ENCODE data around the gene U2AF2. TPM values are rescaled to one million over a fixed set of nuclear protein-coding genes. Genes with fewer than 3 reads are reported as not detected.

U2AF2 gene
- total RNA-seq, 1 experiment from 2014 or later, result 139 TPM

DNA sequence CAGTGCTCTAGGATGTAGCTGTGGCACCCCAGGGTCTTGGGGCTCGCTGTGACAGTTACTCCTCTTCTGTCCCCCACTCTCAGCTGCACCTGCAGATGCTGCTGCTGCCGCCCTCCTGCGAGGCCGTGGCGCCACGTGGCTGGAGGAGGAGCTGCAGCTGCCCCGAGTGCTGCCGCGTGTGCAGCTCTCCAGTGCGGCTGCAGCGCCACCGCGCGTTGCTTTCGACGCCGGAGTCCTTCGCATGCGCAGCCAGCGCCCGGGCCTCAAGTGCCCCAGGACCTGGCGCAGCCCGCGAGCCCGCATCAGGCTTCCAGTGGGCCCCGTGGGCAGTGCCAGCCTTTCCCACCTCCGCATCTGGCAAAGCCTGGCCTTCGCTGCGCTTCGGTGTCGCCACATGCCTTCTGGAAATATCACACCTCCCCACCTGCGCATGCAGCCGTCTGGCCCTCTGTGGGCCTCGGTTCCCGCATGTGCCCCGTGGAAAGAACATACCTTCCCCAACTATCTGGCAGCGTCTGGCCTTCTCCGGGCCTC, 14.7 kb upstream of the U2AF2 start:
- in situ Hi-C loops (cut with HindIII; ENCODE audit: low pct_unique_long_range_greater_than_20kb, low sequenced_read_pairs), result no loop called here
- peak; percentile 72 for DNase-seq (ENCODE audit: low read depth, low spot score)

DNA sequence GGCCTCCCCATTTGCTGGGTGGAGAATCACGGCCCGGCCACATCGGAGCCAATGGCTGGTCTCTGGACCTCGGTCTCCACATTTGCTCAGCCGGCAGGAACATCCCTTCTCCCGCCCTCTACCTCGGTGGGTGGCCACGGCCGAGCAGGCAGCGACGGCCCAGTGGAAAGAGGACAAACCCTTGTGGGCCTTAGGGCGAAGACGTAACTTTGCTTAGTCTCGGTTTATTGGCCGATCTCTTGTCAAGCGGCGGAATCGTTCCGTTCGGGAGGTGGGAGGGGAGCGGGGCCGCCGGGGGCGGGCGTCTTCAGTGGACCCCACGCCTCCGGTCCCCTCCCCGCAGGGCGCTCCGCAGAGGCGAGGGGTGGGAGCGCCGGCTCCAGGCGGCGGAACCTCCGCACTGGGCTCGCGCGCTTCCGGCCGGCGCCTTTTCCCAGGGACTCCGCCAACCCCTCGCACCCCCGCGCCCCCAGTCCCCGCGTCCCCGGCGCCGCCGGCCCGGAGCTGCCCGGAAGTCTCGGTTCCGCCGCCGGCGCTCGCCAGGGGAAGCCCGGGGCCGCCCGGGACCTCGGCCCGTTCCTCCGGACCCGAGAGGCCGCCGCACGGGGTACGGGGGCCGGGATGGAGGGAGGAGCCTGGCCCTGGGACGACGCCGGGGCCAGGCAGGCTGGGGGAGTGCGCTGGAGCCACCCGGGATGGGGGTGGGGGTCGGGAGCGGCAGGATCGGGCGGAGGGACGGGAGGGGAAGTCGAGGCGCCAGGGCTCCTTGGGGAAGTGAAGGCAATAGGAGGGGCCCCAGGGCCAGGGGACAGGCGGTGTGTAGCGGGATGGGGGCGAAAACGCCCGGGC, 14.0 kb upstream of the U2AF2 start, which contains the start of gene ZNF580:
Gene ZNF580, plus strand, starts transcription at position 426 of the 849 bp plus-strand sequence. CDS start 1,507 bp downstream, outside the sequence.
- peak; percentile 51 for DNase-seq (ENCODE audit: low read depth, low spot score)
- in situ Hi-C loops (cut with HindIII; ENCODE audit: low pct_unique_long_range_greater_than_20kb, low sequenced_read_pairs), result no loop called here

DNA sequence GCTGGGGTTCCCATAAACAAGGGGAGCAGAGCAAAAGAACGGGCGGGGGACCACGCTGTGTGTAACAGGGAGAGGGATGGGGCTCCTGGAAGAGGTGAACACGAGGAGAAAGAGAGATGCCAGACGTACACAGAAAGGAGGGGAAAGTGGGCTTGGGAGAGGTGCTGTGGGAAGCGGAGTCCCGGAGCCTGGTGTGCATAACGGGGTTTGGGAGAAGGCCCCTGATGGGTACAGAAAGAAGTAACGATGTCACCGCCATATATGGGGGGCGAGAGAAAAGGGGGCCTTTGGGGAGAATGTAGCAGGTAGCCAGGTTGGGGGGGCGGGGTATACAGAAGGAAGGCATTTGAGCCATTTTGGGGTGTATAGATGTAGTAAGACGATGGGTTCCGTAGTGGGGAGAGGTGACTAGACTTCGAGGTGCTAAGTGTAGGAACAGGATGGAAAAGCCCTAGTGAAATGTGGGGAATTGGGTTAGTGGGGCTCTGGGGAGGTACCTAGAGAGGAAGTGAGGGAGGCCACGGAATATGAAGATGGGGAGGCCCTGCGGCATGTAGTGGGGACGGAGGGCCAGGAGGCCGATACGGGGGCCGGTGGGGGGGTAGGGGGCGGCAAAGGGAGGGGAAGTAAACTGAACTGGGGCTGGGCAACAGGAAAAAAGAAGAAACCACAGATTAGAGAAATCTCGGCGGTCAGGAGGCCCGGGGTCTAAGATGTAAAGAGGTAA, 13.2 kb upstream of the U2AF2 start:
- DNase-seq (ENCODE audit: low read depth, low spot score), result peak; percentile 22
- in situ Hi-C loops (cut with HindIII; ENCODE audit: low pct_unique_long_range_greater_than_20kb, low sequenced_read_pairs), result no loop called here

DNA sequence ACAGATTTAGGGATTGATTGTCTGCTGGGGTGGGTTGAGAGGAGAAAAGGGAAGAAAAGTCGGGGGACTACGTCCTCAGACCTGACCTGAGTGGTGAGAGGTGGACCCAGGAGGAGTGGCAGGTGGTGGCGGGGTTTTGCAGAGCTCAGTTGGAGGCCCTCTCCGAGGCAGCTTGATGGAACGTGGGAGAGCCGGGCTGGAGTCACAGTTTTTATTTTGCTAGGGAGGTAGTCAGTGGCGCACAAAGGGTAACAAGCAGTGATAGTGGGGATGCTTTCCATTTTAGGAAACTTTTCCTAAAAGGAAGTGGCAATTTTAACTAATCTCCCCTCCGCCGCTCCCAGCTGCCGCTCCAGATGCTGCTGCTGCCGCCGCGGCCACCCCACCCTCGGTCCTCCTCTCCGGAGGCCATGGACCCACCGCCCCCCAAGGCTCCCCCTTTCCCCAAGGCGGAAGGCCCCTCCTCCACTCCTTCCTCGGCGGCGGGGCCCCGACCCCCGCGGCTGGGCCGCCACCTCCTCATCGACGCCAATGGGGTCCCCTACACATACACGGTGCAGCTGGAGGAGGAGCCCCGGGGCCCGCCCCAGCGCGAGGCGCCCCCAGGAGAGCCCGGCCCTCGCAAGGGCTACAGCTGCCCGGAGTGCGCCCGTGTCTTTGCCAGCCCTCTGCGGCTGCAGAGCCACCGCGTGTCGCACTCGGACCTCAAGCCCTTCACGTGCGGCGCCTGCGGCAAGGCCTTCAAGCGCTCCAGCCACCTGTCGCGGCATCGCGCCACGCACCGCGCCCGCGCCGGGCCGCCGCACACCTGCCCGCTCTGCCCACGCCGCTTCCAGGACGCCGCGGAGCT, 12.5 kb upstream of the U2AF2 start:
- in situ Hi-C loops (cut with HindIII; ENCODE audit: low pct_unique_long_range_greater_than_20kb, low sequenced_read_pairs), result no loop called here
- no peak for DNase-seq (ENCODE audit: low read depth, low spot score)

DNA sequence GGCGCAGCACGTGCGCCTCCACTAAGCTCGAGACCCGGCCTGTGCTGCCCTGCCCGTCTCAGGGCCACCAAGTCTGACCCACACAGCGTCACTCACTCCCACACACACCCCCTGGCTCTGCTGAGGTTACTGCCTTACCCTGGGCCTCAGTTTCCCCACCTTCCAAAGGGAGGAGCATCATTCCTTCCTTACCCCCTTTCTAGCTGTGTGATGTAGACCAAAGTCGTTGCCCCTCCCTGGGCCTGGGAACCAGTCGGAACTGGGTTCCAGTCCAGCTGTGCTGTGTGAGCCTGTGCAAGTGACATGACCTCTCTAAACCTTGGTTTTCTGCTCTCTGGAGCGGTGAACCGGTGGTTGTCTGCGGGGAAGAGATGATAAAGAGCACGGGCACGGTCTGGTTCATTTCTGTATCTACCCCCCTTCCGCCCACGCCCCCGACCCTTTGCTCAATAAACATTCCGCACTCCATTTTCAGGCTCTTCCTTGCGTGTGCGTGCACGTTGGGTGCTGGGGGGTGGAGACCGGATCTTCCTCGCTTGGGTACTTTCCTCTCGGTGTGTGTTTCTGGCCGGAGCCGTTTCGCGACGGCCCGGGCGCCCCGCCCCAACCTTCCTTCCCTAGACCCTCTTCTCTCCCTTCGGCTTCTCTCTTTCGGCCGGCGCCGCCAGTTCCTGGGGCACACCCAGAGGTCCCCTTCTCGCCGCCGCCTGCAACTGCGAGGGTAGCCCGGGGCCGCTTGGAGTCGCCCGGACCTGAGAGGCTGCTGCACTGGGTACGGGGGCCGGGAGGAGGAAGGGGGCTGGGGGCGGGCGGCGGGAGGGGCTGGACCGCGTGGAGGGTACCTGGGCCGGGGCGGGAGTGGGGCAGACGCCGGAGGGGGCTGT, 11.6 kb upstream of the U2AF2 start, which contains the start of gene ZNF581:
Gene ZNF581, plus strand, starts transcription at position 647 of the 884 bp plus-strand sequence. CDS start 923 bp downstream, outside the sequence.
- in situ Hi-C loops (cut with HindIII; ENCODE audit: low pct_unique_long_range_greater_than_20kb, low sequenced_read_pairs), result no loop called here
- DNase-seq (ENCODE audit: low read depth, low spot score), result peak; percentile 70

DNA sequence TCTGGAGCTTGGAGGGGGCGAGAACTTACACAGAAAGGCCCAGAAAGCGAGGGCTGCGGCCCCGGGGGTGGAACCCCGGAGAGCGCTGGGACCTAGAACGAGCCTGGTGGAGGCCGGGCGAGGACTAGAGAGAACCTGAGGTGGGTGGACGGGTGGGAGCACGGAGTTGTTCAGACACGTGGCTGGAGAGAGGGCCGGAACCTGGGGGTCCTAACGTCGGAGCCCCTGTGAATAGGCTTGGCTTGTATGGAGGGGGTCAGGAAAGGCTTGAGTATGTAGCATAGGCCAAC, 11.0 kb upstream of the U2AF2 start:
- no peak for DNase-seq (ENCODE audit: low read depth, low spot score)
- in situ Hi-C loops (cut with HindIII; ENCODE audit: low pct_unique_long_range_greater_than_20kb, low sequenced_read_pairs), result no loop called here

DNA sequence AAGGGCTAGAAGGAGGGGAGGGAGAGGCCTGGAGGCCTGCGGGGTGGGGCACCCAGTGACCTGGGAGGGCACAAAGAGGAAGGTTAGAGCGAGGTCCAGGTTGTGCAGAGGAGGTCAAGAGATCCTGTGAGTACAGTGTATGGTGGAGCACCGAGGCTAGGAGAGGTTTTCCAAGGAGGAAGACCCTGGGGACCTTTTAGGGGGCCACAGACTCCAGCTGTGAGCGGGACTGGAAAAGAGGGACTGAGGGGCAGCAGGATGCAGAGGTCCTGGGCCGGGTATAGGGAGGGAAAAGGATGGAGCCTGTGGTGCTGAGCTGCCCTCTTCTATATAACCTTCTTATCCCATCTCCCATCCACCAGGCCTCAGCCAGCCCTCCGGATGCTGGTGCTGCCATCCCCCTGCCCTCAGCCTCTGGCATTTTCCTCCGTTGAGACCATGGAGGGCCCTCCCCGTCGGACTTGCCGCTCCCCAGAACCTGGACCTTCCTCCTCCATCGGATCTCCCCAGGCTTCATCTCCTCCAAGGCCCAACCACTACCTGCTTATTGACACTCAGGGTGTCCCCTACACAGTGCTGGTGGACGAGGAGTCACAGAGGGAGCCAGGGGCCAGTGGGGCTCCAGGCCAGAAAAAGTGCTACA, 10.5 kb upstream of the U2AF2 start:
- no peak for DNase-seq (ENCODE audit: low read depth, low spot score)
- in situ Hi-C loops (cut with HindIII; ENCODE audit: low pct_unique_long_range_greater_than_20kb, low sequenced_read_pairs), result no loop called here

DNA sequence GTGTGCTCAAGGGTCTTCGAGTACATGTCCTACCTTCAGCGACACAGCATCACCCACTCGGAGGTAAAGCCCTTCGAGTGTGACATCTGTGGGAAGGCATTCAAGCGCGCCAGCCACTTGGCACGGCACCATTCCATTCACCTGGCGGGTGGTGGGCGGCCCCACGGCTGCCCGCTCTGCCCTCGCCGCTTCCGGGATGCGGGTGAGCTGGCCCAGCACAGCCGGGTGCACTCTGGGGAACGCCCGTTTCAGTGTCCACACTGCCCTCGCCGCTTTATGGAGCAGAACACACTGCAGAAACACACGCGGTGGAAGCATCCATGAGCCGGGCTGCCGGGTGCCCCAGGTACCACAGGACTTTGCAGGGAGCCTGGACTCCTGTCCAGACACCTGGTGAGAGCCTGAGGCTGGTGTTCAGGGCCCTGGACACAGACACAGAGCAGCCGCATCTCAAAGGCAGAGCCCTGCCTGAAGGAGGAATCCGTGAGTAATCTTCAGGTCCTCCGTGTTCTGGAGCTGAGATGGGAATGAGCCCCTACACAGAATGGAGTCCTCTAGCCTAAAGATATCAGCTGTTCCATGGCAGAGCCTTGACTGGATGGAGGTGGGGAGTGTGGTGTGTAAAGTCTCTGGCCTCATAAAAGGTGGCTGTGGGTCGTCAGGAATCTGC, 9.9 kb upstream of the U2AF2 start:
- in situ Hi-C loops (cut with HindIII; ENCODE audit: low pct_unique_long_range_greater_than_20kb, low sequenced_read_pairs), result no loop called here

DNA sequence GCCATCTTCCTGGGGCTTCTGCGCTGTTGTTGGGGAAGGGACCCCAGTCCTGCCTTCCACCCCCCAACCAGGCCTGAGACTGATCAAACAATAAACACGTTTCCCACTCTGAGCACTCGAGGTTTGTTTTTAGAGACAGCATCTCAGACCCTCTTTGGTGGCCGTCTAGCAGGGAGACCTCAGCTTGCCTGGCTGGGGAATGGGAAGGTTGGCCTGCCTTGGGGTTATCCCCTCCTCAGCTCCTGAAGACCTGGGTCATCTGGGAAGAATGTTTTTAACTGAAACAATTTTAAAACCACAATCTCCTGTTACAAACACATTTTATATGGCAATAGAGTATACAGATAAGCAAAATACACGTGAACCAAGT, 9.3 kb upstream of the U2AF2 start:
- in situ Hi-C loops (cut with HindIII; ENCODE audit: low pct_unique_long_range_greater_than_20kb, low sequenced_read_pairs), result no loop called here
- no peak for DNase-seq (ENCODE audit: low read depth, low spot score)

More for the DNA sequence above, 9.9 kb upstream of the U2AF2 start:
- no peak for DNase-seq (ENCODE audit: low read depth, low spot score)

DNA sequence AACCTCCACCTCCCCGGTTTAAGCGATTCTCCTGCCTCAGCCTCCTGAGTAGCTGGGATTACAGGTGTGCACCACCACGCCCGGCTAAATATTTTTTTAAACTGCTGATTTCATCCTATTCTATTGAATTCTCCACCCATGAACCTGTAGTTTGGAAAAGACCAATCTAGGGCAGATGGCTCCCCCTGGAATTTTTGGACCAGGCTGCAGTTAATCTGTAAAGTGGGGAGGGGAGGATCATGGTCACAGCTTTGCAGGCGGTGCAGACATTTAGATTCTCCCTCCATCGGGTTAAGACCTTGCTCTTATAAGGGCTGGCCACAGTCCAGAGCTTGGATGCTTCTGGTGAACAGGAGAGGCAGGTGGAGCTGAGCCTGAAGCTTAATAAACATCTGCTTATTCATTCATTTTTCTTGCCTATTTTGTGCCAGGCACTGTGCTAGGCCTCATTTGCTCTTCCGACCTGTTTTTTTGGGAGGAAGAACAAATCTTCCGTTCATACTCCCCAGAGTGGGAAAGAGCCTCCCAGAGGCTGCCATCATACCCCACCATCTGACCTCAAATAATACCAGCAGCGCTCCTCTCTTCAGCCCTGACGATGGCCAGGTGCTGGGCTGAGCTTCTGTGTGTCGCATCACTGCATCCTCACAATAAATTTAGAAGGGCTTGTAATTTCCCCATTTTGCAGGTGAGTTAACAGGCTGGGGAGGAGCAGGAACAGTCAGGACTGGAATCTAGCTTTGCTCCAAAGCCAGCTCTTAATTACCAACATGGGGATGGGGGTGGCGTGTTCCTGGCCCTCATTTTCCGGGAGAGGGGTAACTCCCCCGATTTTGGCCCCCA, 7.7 kb upstream of the U2AF2 start:
- no peak for DNase-seq (ENCODE audit: low read depth, low spot score)
- in situ Hi-C loops (cut with HindIII; ENCODE audit: low pct_unique_long_range_greater_than_20kb, low sequenced_read_pairs), result no loop called here

DNA sequence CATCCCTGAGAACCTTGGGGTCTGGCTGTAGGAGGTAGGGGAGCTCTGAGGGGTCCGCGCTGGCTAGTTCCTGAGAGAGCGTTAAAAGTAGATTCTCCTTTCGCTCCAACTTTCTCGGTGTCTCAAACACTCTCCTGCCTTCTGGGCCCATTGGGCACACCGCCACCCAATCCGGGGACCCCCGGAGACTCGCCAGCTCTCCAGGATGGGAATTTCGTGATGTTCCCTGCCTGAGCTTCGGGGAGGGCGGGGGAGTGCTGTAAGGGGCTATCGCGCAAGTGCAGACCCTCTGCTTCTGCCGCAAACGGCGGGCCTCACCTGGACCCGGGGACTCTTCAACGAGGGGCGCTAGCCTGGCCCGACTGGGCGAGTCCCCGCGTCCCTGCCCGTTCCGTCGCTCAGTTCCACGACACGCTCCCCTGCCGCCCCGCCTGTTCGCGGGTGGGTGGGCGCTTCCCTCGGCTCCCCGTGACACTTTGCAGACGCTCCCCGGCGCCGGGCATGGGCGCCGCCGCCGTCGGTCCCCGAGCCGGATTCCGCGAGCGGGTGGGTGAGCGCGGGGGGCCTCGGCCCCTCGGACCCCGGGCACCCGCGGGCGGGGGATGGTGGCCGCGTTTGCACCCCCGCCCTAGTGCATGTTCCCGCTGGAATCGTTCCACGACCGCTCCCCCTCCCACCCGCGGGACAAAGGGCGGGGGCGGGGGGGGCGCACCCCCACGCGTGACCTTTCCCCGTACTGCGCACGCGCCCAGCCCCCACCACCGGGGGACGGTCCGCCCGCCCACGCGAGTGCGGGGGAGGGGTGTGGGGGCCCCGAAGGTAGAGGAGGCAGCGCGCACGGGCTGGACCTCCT, 6.9 kb upstream of the U2AF2 start, which contains the start of gene CCDC106:
Gene CCDC106, plus strand, starts transcription at position 481 of the 853 bp plus-strand sequence. CDS start 835 bp downstream, outside the sequence.
- peak; percentile 68 for DNase-seq (ENCODE audit: low read depth, low spot score)
- in situ Hi-C loops (cut with HindIII; ENCODE audit: low pct_unique_long_range_greater_than_20kb, low sequenced_read_pairs), result no loop called here

DNA sequence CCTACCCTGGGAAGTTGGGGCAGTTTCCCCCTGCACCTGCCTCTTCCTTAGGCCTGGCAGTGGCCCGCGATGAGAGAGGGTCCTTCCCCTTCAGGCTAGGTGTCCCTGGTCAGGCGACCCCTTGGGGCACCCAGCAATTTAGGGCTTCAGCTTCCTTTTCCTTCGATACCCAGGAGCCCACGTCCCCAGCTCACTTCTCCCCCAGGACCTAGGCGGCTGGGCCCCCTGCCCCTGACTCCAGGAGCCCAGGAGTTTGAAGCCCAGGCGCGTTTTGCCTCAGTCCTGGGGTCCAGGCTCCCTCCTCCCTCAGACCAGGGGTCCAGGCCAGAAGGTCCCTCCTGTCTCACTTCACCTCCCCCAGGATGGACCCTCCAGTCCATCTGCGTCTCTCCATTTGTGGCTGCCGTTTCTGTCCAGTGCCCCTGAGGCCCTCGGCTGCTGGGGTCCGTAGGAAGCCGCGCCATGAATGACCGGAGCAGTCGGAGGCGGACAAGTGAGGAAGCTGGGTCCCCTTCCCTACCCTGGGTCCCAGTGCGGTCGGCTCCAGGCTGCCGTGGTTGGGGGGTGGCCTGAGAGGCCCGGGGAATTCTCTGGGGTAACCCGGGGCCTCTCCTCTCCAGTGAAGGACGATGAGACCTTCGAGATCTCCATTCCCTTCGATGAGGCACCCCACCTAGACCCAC, 6.1 kb upstream of the U2AF2 start:
- DNase-seq (ENCODE audit: low read depth, low spot score), result no peak
- in situ Hi-C loops (cut with HindIII; ENCODE audit: low pct_unique_long_range_greater_than_20kb, low sequenced_read_pairs), result no loop called here

DNA sequence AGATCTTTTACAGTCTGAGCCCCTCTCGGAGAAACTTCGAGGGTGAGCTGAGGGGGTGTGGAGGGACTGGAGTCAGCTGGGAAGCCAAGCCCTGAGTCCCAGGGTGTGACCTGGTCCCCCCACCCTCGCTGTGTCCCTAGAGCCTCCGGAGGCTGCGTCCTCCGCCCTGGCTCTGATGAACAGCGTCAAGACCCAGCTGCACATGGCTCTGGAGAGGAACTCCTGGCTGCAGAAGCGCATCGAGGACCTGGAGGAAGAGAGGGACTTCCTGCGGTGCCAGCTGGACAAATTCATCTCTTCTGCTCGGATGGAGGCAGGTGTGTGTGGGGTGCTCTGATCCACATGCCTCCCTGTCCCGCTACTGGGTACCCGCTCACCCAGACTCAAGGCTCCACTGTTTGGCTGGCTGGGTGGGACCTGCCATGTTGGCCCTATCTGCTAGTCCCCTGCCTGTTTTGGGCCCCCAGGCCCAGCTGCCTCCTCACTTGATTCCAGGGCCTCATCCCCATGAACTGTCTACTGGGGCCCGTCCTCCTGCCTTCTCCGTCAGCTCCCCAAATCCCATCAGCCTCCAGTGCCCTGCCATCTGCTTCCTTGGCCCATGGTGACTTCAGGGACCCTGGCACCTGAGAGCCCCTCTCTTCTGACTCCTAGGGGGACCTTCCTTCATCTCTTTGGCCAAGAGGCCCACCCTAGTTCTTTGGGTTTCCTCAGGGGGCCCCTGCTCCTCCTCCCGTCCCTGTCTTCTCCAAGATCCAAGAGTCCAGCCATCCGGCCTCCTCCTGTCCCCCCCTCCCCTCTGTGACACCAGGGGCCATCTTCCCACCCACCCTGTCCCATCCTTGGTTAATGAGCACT, 5.3 kb upstream of the U2AF2 start:
- in situ Hi-C loops (cut with HindIII; ENCODE audit: low pct_unique_long_range_greater_than_20kb, low sequenced_read_pairs), result no loop called here
- DNase-seq (ENCODE audit: low read depth, low spot score), result no peak

All from SK-MEL-5 (cell line).